Measurements from ENCODE around the gene MCFD2.

MCFD2 gene

DNA sequence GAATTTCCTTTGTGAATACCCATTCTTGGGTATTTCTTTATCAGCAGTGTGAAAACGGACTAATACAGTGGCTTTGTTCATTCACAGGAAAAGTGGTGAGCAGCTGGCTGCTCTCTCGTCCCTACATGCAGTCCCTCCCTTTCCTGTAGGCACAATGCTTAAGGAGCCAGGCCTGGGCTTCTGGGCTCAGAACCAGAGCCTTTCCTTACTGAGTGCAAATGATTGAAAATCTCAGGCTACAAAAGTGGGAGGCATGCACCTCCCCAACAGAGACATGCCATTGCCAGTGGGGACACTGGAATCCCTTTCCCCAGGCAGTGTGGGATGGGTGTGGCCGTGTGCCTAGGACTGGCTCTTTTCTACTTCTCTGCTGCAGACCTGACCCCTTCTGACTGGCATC, 61.3 kb downstream of the MCFD2 start:
- DNase-seq (ENCODE audit: insufficient read length, low spot score): no peak
- no peak for FAIRE-seq

DNA sequence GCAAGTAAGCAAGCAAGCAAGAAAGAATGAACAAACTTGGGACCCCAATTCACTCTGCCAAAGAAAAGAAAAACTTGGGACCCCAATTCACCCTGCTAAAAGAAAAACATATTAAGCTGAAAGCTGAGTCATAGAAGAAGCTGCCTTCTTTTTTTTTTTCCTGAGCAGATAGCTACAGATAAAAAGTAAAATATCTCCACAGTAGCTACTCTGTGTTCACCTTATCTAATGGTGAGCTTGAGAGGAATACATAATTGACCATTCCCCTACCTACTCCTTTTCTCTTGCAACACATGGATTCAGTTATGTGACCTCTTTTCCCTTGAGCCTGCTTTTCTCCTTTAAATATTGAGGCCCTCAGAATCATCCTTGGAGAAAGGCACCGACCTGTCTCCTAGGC, 63.0 kb downstream of the MCFD2 start:
- FAIRE-seq (no peak), DNase-seq (ENCODE audit: insufficient read length, low spot score) (no peak)

DNA sequence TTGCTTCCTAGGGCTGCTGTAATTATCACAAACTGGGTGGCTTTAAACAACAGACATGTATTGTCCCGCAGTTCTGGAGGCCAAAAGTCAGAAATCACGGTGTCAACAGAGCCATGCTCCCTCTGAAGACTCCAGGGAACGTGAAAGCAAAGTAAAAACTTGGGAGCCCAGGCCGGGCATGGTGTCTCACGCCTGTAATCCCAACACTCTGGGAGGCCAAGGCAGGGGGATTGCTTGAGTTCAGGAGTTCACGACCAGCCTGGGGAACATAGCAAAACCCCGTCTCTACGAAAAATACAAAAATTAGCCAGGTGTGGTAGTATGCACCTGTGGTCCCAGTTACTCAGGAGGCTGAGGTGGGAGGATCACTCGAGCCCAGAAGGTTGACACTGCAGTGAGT, 63.5 kb downstream of the MCFD2 start:
- no peak for FAIRE-seq

More for the DNA sequence above, 63.5 kb downstream of the MCFD2 start:
- no peak for DNase-seq (ENCODE audit: insufficient read length, low spot score)

Measured in HTR-8/SVneo (cell line).